HG03342 (cell line): Measurements from ENCODE around the gene P2RY6.

Source experiments
- ATAC-seq: cut with Tn5 transposase; IDR thresholded peaks from one replicate; pipeline ENCODE4 v1.9.1; 2021; ENCODE audit warnings: mild to moderate bottlenecking, moderate library complexity; ENCODE audit not compliant: unreplicated experiment

P2RY6 gene

GRCh38 chr11:73275381-73275750 lies 3.2 kb downstream of the P2RY6 start:
- no peak for ATAC-seq

GRCh38 chr11:73277467-73277866 lies 5.3 kb downstream of the P2RY6 start:
- ATAC-seq, result no peak

GRCh38 chr11:73280626-73281025 lies 8.5 kb downstream of the P2RY6 start:
- ATAC-seq, result no peak

- ATAC-seq, result no peak
Observed at GRCh38 chr11:73281201-73281741, 9.1 kb downstream of the P2RY6 start.

- ATAC-seq, result no peak
Observed at GRCh38 chr11:73281796-73282660, 9.9 kb downstream of the P2RY6 start.

GRCh38 chr11:73283276-73284000 lies 11.3 kb downstream of the P2RY6 start:
- no peak for ATAC-seq

GRCh38 chr11:73284106-73284505 lies 12.0 kb downstream of the P2RY6 start:
- ATAC-seq, result no peak

- ATAC-seq, result no peak
Observed at GRCh38 chr11:73285721-73286120, 13.6 kb downstream of the P2RY6 start.

- ATAC-seq, result no peak
Observed at GRCh38 chr11:73286240-73286810, 14.2 kb downstream of the P2RY6 start.

- no peak for ATAC-seq
Observed at GRCh38 chr11:73287400-73288101, 15.4 kb downstream of the P2RY6 start.

- peak; percentile 12 for ATAC-seq
Observed at GRCh38 chr11:73288192-73288872, 16.2 kb downstream of the P2RY6 start.

- peak; percentile 60 for ATAC-seq
Observed at GRCh38 chr11:73288873-73289707, 17.0 kb downstream of the P2RY6 start.

GRCh38 chr11:73290536-73290935 lies 18.4 kb downstream of the P2RY6 start:
- no peak for ATAC-seq

- no peak for ATAC-seq
Observed at GRCh38 chr11:73291196-73291595, 19.1 kb downstream of the P2RY6 start.

GRCh38 chr11:73291781-73292524 lies 19.8 kb downstream of the P2RY6 start:
- no peak for ATAC-seq

- ATAC-seq, result no peak
Observed at GRCh38 chr11:73292525-73292894, 20.4 kb downstream of the P2RY6 start.

- ATAC-seq, result no peak
Observed at GRCh38 chr11:73293356-73293936, 21.3 kb downstream of the P2RY6 start.

- ATAC-seq, result no peak
Observed at GRCh38 chr11:73294604-73295003, 22.5 kb downstream of the P2RY6 start.
